ENCODE data around the gene RFNG.

GRCh38 chr17:82055965-82056728 lies 4.5 kb upstream of the RFNG start:
- TF ChIP-seq CTCF (IDR thresholded peaks at IDR 0.05; ENCODE audit: insufficient read depth, low read length, poor library complexity, severe bottlenecking) (no peak), EZH2phosphoT487 (conservative IDR thresholded peaks at IDR 0.05; ENCODE audit: low read length) (no peak)

All from SU-DHL-6 (cell line).